ENCODE results near the gene PNMT.

DNA sequence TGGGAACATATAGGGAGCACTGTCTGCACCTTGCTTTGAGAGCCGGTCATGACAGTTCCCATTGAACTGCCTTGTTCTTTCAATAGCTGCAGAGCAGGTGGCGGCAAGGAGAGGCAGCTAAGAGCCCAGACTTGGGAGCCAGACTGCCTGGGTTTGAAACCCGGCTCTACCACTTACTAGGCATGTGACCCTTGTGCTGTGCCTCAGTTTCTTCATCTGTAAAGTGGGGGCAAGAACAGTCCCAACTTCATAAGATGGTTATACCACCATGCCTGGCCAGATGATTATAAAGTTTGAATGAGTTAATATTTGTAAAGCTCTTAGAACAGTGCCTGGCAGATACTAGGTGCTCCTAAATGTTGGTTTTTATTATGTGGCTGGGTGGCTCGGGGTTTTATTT lies 46.0 kb downstream of the PNMT start:
- TF ChIP-seq, protein P1, sequence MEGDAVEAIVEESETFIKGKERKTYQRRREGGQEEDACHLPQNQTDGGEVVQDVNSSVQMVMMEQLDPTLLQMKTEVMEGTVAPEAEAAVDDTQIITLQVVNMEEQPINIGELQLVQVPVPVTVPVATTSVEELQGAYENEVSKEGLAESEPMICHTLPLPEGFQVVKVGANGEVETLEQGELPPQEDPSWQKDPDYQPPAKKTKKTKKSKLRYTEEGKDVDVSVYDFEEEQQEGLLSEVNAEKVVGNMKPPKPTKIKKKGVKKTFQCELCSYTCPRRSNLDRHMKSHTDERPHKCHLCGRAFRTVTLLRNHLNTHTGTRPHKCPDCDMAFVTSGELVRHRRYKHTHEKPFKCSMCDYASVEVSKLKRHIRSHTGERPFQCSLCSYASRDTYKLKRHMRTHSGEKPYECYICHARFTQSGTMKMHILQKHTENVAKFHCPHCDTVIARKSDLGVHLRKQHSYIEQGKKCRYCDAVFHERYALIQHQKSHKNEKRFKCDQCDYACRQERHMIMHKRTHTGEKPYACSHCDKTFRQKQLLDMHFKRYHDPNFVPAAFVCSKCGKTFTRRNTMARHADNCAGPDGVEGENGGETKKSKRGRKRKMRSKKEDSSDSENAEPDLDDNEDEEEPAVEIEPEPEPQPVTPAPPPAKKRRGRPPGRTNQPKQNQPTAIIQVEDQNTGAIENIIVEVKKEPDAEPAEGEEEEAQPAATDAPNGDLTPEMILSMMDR (conservative IDR thresholded peaks at IDR 0.05): no peak
- no peak for TF ChIP-seq ZFX (IDR thresholded peaks at IDR 0.05)
